Smooth muscle cell (in vitro differentiated cells): ENCODE results near the gene RAMP3. TPM values are rescaled to one million over a fixed set of nuclear protein-coding genes. Genes with fewer than 3 reads are reported as not detected.

Source experiments
- DNase-seq: peaks from one replicate; lab custom pipeline; 2025; ENCODE audit not compliant: unreplicated experiment; lab: John Stamatoyannopoulos, UW
- H2AFZ ChIP-seq: fragments of 200-600 bp; sonication (generic); 2 replicates; pipeline ENCODE4 v1.6.0; 2016; ENCODE audit warnings: antibody characterized with exemption, low read depth, mild to moderate bottlenecking
- H3F3A ChIP-seq: fragments of 200-600 bp; sonication (generic); 2 replicates; pipeline ENCODE4 v1.6.0; 2017; ENCODE audit warnings: antibody characterized with exemption, low read depth
- H3K27ac ChIP-seq: fragments of 200-600 bp; sonication (generic); 2 replicates; pipeline ENCODE4 v1.5.1; 2016; ENCODE audit warnings: low read depth, mild to moderate bottlenecking
- H3K27me3 ChIP-seq: fragments of 200-600 bp; sonication (generic); 2 replicates; pipeline ENCODE4 v1.6.1; 2016; ENCODE audit warnings: low read depth, mild to moderate bottlenecking
- H3K36me3 ChIP-seq: fragments of 200-600 bp; sonication (generic); 2 replicates; pipeline ENCODE4 v1.5.1; 2016; ENCODE audit warnings: low read depth
- H3K4me1 ChIP-seq: fragments of 200-600 bp; sonication (generic); 2 replicates; pipeline ENCODE4 v1.5.1; 2016; ENCODE audit warnings: low read depth
- H3K4me2 ChIP-seq: fragments of 200-600 bp; sonication (generic); 2 replicates; pipeline ENCODE4 v1.6.0; 2016; ENCODE audit warnings: mild to moderate bottlenecking
- H3K4me3 ChIP-seq: fragments of 200-600 bp; sonication (generic); 2 replicates; pipeline ENCODE4 v1.5.1; 2016; ENCODE audit warnings: mild to moderate bottlenecking
- H3K79me2 ChIP-seq: fragments of 200-600 bp; sonication (generic); 2 replicates; pipeline ENCODE4 v1.6.0; 2016; ENCODE audit warnings: low read depth, mild to moderate bottlenecking
- H3K9ac ChIP-seq: fragments of 200-600 bp; sonication (generic); 2 replicates; pipeline ENCODE4 v1.6.0; 2016; ENCODE audit warnings: low read depth
- H3K9me3 ChIP-seq: fragments of 200-600 bp; sonication (generic); replicated peaks from 2 replicates; pipeline ENCODE4 v1.5.1; 2016; ENCODE audit warnings: low read depth
- H4K20me1 ChIP-seq: fragments of 200-600 bp; sonication (generic); 2 replicates; pipeline ENCODE4 v1.6.0; 2016; ENCODE audit warnings: low read depth
- CTCF ChIP-seq: fragments of 200-600 bp; sonication (generic); IDR thresholded peaks from 2 replicates; pipeline ENCODE4 v1.5.1; 2017; ENCODE audit warnings: borderline replicate concordance, mild to moderate bottlenecking, antibody characterized with exemption; ENCODE audit not compliant: insufficient read depth, poor library complexity, severe bottlenecking
- WGBS: methylation state at CpG from one replicate; pipeline ENCODE4 v1.1.7; 2016; ENCODE audit warnings: low lambda C conversion rate; 5-methylcytosine and 5-hydroxymethylcytosine counted together
- polyA plus RNA-seq: library from polyadenylated mRNA; unstranded; fragments of >200 nt; fragmentation: Nextera tagmentation; extraction: Ambion mirVana; gene quantifications from 2 replicates; pipeline ENCODE4 v1.2.1, GENCODE V29; 2016
- total RNA-seq: library from RNA; depleted of rRNA; stranded (reverse); fragments of >200 nt; gene quantifications from 2 replicates; pipeline ENCODE4 v1.2.3, GENCODE V29; 2014

RAMP3 gene
- total and polyA plus RNA-seq, 2 experiments from 2014 or later: not detected

GRCh38 chr7:45130910-45131309 is 26.7 kb upstream of the RAMP3 start:
- Histone ChIP-seq H3K9ac (no peak overlapping the region), H3K4me3 (no peak overlapping the region), H3K9me3 (no peaks in the 10 kb centered on the region), H4K20me1 (no peaks in the 10 kb centered on the region), H3K27me3 (no peaks in the 10 kb centered on the region), H2AFZ (no peak overlapping the region), H3K36me3 (no peaks in the 10 kb centered on the region), H3K79me2 (no peaks in the 10 kb centered on the region), H3F3A (no peaks in the 10 kb centered on the region), H3K4me2 (no peak overlapping the region), H3K4me1 (no peaks in the 10 kb centered on the region), H3K27ac (no peak overlapping the region)
- DNase-seq: no peak
- 94% methylated on average over 9 of the region's 9 CpGs for WGBS
- TF ChIP-seq CTCF: no peak

- DNase-seq: no peak
- H3K36me3 ChIP-seq: no peaks in the 10 kb centered on the region
- H3K9me3 ChIP-seq: no peaks in the 10 kb centered on the region
- H4K20me1 ChIP-seq: no peaks in the 10 kb centered on the region
- no peak overlapping the region for H3K27ac ChIP-seq
- no peaks in the 10 kb centered on the region for H3K79me2 ChIP-seq
- no peaks in the 10 kb centered on the region for H3F3A ChIP-seq
- no peak overlapping the region for H3K4me2 ChIP-seq
- TF ChIP-seq CTCF: no peak
- H3K4me3 ChIP-seq: no peak overlapping the region
- H2AFZ ChIP-seq: no peak overlapping the region
- no peaks in the 10 kb centered on the region for H3K27me3 ChIP-seq
- H3K9ac ChIP-seq: no peak overlapping the region
- 94% methylated on average over 4 of the region's 4 CpGs for WGBS
- H3K4me1 ChIP-seq: no peaks in the 10 kb centered on the region
Observed at GRCh38 chr7:45131891-45132290, 25.7 kb upstream of the RAMP3 start.

- no peak overlapping the region for H3K27ac ChIP-seq
- H3F3A ChIP-seq: no peaks in the 10 kb centered on the region
- no peaks in the 10 kb centered on the region for H3K4me1 ChIP-seq
- DNase-seq: no peak
- no peaks in the 10 kb centered on the region for H3K9me3 ChIP-seq
- H3K4me2 ChIP-seq: no peak overlapping the region
- H3K4me3 ChIP-seq: no peak overlapping the region
- no peak for TF ChIP-seq CTCF
- H2AFZ ChIP-seq: no peak overlapping the region
- H4K20me1 ChIP-seq: no peaks in the 10 kb centered on the region
- no peak overlapping the region for H3K9ac ChIP-seq
- 84% methylated on average over 8 of the region's 8 CpGs for WGBS
- H3K36me3 ChIP-seq: no peaks in the 10 kb centered on the region
- H3K79me2 ChIP-seq: no peaks in the 10 kb centered on the region
- H3K27me3 ChIP-seq: no peaks in the 10 kb centered on the region
Observed at GRCh38 chr7:45132708-45133320, 24.8 kb upstream of the RAMP3 start.

- Histone ChIP-seq H3F3A (no peaks in the 10 kb centered on the region), H3K4me3 (no peak overlapping the region), H3K27ac (no peak overlapping the region), H3K27me3 (no peaks in the 10 kb centered on the region), H3K79me2 (no peaks in the 10 kb centered on the region), H3K9me3 (no peaks in the 10 kb centered on the region), H4K20me1 (no peaks in the 10 kb centered on the region), H2AFZ (no peak overlapping the region), H3K4me2 (no peak overlapping the region), H3K36me3 (no peaks in the 10 kb centered on the region), H3K9ac (no peak overlapping the region), H3K4me1 (no peaks in the 10 kb centered on the region)
- 88% methylated on average over 4 of the region's 4 CpGs for WGBS
- no peak for DNase-seq
- TF ChIP-seq CTCF: no peak
Observed at GRCh38 chr7:45133352-45133751, 24.2 kb upstream of the RAMP3 start.
